Upper lobe of left lung (tissue), 6 donors: Measurements from ENCODE around the gene ASIC3. TPM values are rescaled to one million over a fixed set of nuclear protein-coding genes. Genes with fewer than 3 reads are reported as not detected.

Experiments used
- ATAC-seq, 2 donors: fragments of 200-7000 bp; cut with Tn5 transposase; one replicate each; pipeline ENCODE4 v1.9.1; 2022; ENCODE audit warnings: mild to moderate bottlenecking in 2 of 2, moderate library complexity in 2 of 2; ENCODE audit not compliant: low FRiP score in 2 of 2
- DNase-seq, 2 donors: peaks; one replicate each; pipeline ENCODE4 v3.0.0-alpha.2; 2019 to 2020
- H3K27ac ChIP-seq, 4 donors: fragments of 200-600 bp; sonication (generic); one replicate each; pipeline ENCODE4 v1.5.1; 2016 to 2019
- H3K27me3 ChIP-seq, 4 donors: fragments of 200-600 bp; sonication (generic); one replicate each; pipeline ENCODE4 v1.5.1; 2017 to 2019
- H3K36me3 ChIP-seq, 4 donors: fragments of 200-600 bp; sonication (generic); one replicate each; pipeline ENCODE4 v1.5.1; 2016 to 2019
- H3K4me1 ChIP-seq, 4 donors: fragments of 200-600 bp; sonication (generic); one replicate each; pipeline ENCODE4 v1.5.1; 2018 to 2019
- H3K4me3 ChIP-seq, 4 donors: fragments of 200-600 bp; sonication (generic); one replicate each; pipeline ENCODE4 v1.5.1; 2017 to 2019; ENCODE audit warnings: mild to moderate bottlenecking in 2 of 4, moderate library complexity in 1 of 4
- H3K9me3 ChIP-seq, 4 donors: fragments of 200-600 bp; sonication (generic); one replicate each; pipeline ENCODE4 v1.5.1; 2018 to 2019
- CTCF ChIP-seq, 6 experiments: fragments of 450-650 bp in 4 of 6; fragments of 200-600 bp in 2 of 6; sonication (generic) in 2 of 6; IDR thresholded peaks; one replicate each; pipeline ENCODE4 v1.5.1; 2016 to 2019; ENCODE audit warnings: antibody characterized with exemption in 6 of 6
- EP300 ChIP-seq, 4 donors: sonication (generic); formaldehyde crosslinking; IDR thresholded peaks; one replicate each; pipeline ENCODE4 v1.5.1; 2017; ENCODE audit warnings: antibody characterized with exemption in 4 of 4, control low read depth in 2 of 4
- POLR2A ChIP-seq, 4 donors: fragments of 450-650 bp; IDR thresholded peaks; one replicate each; pipeline ENCODE4 v1.5.1; 2016 to 2017; ENCODE audit warnings: antibody characterized with exemption in 4 of 4, mild to moderate bottlenecking in 2 of 4
- POLR2AphosphoS5 ChIP-seq, 2 donors: sonication (generic); formaldehyde crosslinking; IDR thresholded peaks; one replicate each; pipeline ENCODE4 v1.5.1; 2017; ENCODE audit warnings: antibody characterized with exemption in 2 of 2
- WGBS, 2 donors: methylation state at CpG; one replicate each; pipeline ENCODE4 v1.1.5; 2017 to 2018; 5-methylcytosine and 5-hydroxymethylcytosine counted together
- total RNA-seq, 6 donors: library from RNA; depleted of rRNA in 4 of 6; stranded (reverse); fragments of >200 nt in 4 of 6; gene quantifications; one replicate each; pipeline versions ENCODE4 v1.1.0 to v1.2.1, GENCODE V29; 2016 to 2021
- donor health status: DM: no; HTN: no; CAD: no; lungs with moderate emphysema.
- donor health status: DM: no; HTN: yes; CAD: no; lungs with severe emphysema.

Gene ASIC3
- total RNA-seq, 6 donors from 2014 or later, result 2.1 to 37.7 (median 4.0) TPM

GRCh38 chr7:151018421-151019129, 29.8 kb upstream of the ASIC3 start:
- H3K9me3 ChIP-seq, result no peaks in the 10 kb centered on the region
- peak in 1 of 2 donors; percentile 91 for DNase-seq
- H3K4me1 ChIP-seq, result peaks cover 19 to 29% (median 25%) of the 10 kb centered on the region in 4 donors
- 2 to 6% methylated on average over 8 to 36 of the region's 82 CpGs for WGBS, 2 donors
- peak in 1 of 2 donors; percentile 8 for ATAC-seq
- peaks cover 0 to 4% (median 0%) of the 10 kb centered on the region in 4 donors for H3K36me3 ChIP-seq
- peak overlapping the region in 3 of 4 donors; percentile 18 to 35 (median 35) for H3K4me3 ChIP-seq
- TF ChIP-seq POLR2AphosphoS5 (IDR thresholded peaks at IDR 0.05) (no peak), POLR2A (IDR thresholded peaks at IDR 0.05) (no peak), CTCF (IDR thresholded peaks at IDR 0.05) (no peak), EP300 (IDR thresholded peaks at IDR 0.05) (no peak)
- no peak overlapping the region for H3K27ac ChIP-seq
- peaks cover 0 to 28% (median 14%) of the 10 kb centered on the region in 4 donors for H3K27me3 ChIP-seq

- WGBS, 2 donors, result 25 to 67% methylated on average over 2 to 9 of the region's 20 CpGs
- Histone ChIP-seq H3K27ac (no peak overlapping the region), H3K4me1 (peaks cover 17 to 25% (median 21%) of the 10 kb centered on the region in 4 donors), H3K9me3 (no peaks in the 10 kb centered on the region), H3K36me3 (no peaks in the 10 kb centered on the region), H3K4me3 (peak overlapping the region in 3 of 4 donors; percentile 18 to 35 (median 35)), H3K27me3 (peaks cover 0 to 23% (median 12%) of the 10 kb centered on the region in 4 donors)
- DNase-seq (no peak), ATAC-seq (no peak)
- TF ChIP-seq POLR2A (IDR thresholded peaks at IDR 0.05) (no peak), POLR2AphosphoS5 (IDR thresholded peaks at IDR 0.05) (no peak), CTCF (IDR thresholded peaks at IDR 0.05) (no peak), EP300 (IDR thresholded peaks at IDR 0.05) (no peak)
Measured at GRCh38 chr7:151019130-151019447, 29.2 kb upstream of the ASIC3 start.

- H3K9me3 ChIP-seq, result no peaks in the 10 kb centered on the region
- TF ChIP-seq POLR2AphosphoS5 (IDR thresholded peaks at IDR 0.05), result no peak
- TF ChIP-seq POLR2A (IDR thresholded peaks at IDR 0.05), result no peak
- TF ChIP-seq EP300 (IDR thresholded peaks at IDR 0.05), result no peak
- no peak for TF ChIP-seq CTCF (IDR thresholded peaks at IDR 0.05)
- H3K27me3 ChIP-seq, result peaks cover 0 to 22% (median 12%) of the 10 kb centered on the region in 4 donors
- no peaks in the 10 kb centered on the region for H3K36me3 ChIP-seq
- 65 to 70% methylated on average over 7 of the region's 7 CpGs for WGBS, 2 donors
- no peak for ATAC-seq
- no peak for DNase-seq
- no peak overlapping the region for H3K27ac ChIP-seq
- no peak overlapping the region for H3K4me3 ChIP-seq
- H3K4me1 ChIP-seq, result peaks cover 17 to 21% (median 19%) of the 10 kb centered on the region in 4 donors
Measured at GRCh38 chr7:151020231-151020630, 28.1 kb upstream of the ASIC3 start.

- Histone ChIP-seq H3K9me3 (no peaks in the 10 kb centered on the region), H3K4me1 (peaks cover 16 to 23% (median 17%) of the 10 kb centered on the region in 4 donors), H3K36me3 (no peaks in the 10 kb centered on the region), H3K4me3 (no peak overlapping the region), H3K27ac (no peak overlapping the region), H3K27me3 (peaks cover 0 to 16% (median 10%) of the 10 kb centered on the region in 4 donors)
- no peak for DNase-seq
- 71 to 77% methylated on average over 9 to 10 of the region's 10 CpGs for WGBS, 2 donors
- ATAC-seq, result no peak
- TF ChIP-seq POLR2A (IDR thresholded peaks at IDR 0.05) (no peak), CTCF (IDR thresholded peaks at IDR 0.05) (no peak), EP300 (IDR thresholded peaks at IDR 0.05) (no peak), POLR2AphosphoS5 (IDR thresholded peaks at IDR 0.05) (no peak)
Measured at GRCh38 chr7:151023232-151023631, 25.1 kb upstream of the ASIC3 start.
